ENCODE measurements around the gene KRTAP4-2. TPM values are rescaled to one million over a fixed set of nuclear protein-coding genes. Genes with fewer than 3 reads are reported as not detected.
"Not testable (repeated sequence)": the region's sequence is repeated elsewhere in the genome, so short reads cannot be mapped to it uniquely, and the experiment has no call there.

Gene KRTAP4-2
- total RNA-seq, 1 donor from 2014 or later: not detected

DNA sequence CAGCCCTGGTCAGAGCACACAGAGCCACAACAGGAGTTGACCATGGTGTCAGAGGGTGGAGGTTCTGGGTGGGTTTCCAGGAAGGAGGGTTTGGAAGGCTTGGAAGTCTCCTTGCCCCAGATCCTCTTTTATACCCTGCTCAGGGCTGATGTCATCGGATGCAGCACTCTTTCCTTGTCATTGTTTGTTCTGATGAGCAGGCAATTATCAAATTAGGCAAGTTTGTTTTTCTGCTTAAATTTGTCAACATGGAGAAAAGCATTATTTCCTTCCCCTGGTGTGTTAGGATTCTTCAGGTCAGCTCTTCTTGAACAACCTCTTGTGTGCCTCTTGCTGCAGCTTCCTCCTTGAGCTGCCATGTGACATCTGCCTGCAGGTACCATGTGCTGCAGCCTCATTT, 17.4 kb downstream of the KRTAP4-2 start, which contains the start of gene KRTAP4-4:
Gene KRTAP4-4 (minus strand): TSS at position 101 of the 400 bp plus-strand sequence. CDS start 57 bp downstream, at position 44.
- TF ChIP-seq, protein P1, sequence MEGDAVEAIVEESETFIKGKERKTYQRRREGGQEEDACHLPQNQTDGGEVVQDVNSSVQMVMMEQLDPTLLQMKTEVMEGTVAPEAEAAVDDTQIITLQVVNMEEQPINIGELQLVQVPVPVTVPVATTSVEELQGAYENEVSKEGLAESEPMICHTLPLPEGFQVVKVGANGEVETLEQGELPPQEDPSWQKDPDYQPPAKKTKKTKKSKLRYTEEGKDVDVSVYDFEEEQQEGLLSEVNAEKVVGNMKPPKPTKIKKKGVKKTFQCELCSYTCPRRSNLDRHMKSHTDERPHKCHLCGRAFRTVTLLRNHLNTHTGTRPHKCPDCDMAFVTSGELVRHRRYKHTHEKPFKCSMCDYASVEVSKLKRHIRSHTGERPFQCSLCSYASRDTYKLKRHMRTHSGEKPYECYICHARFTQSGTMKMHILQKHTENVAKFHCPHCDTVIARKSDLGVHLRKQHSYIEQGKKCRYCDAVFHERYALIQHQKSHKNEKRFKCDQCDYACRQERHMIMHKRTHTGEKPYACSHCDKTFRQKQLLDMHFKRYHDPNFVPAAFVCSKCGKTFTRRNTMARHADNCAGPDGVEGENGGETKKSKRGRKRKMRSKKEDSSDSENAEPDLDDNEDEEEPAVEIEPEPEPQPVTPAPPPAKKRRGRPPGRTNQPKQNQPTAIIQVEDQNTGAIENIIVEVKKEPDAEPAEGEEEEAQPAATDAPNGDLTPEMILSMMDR (IDR thresholded peaks at IDR 0.05; ENCODE audit: unreplicated experiment): no peak
- Mint-ChIP-seq H3K4me1 (ENCODE audit: unreplicated experiment) (no peaks in the 10 kb centered on the region), H3K27me3 (ENCODE audit: unreplicated experiment) (no peaks in the 10 kb centered on the region), H3K9me3 (ENCODE audit: unreplicated experiment) (no peaks in the 10 kb centered on the region), H3K36me3 (ENCODE audit: low read depth, unreplicated experiment) (no peaks in the 10 kb centered on the region), H3K27ac (ENCODE audit: unreplicated experiment) (no peak within 1 kb of the TSS), H3K4me3 (ENCODE audit: unreplicated experiment) (no peak within 1 kb of the TSS)
- DNase-seq (ENCODE audit: low spot score): no peak

DNA sequence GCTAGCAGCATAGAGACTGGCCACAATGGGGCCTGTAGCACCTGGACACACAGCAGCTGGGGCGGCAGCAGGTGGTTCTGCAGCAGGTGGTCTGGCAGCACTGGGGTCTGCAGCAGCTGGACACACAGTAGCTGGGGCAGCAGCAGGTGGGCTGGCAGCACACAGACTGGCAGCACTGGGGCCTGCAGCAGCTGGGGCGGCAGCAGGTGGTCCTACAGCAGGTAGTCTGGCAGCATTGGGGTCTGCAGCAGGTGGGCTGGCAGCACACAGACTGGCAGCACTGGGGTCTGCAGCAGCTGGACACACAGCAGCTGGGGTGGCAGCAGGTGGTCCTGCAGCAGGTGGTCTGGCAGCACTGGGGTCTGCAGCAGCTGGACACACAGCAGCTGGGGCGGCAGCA, 17.8 kb downstream of the KRTAP4-2 start:
- H3K36me3 Mint-ChIP-seq (ENCODE audit: low read depth, unreplicated experiment); H3K4me3 Mint-ChIP-seq (ENCODE audit: unreplicated experiment); H3K27me3 Mint-ChIP-seq (ENCODE audit: unreplicated experiment); H3K4me1 Mint-ChIP-seq (ENCODE audit: unreplicated experiment); DNase-seq (ENCODE audit: low spot score); H3K27ac Mint-ChIP-seq (ENCODE audit: unreplicated experiment); H3K9me3 Mint-ChIP-seq (ENCODE audit: unreplicated experiment): not testable (repeated sequence)

DNA sequence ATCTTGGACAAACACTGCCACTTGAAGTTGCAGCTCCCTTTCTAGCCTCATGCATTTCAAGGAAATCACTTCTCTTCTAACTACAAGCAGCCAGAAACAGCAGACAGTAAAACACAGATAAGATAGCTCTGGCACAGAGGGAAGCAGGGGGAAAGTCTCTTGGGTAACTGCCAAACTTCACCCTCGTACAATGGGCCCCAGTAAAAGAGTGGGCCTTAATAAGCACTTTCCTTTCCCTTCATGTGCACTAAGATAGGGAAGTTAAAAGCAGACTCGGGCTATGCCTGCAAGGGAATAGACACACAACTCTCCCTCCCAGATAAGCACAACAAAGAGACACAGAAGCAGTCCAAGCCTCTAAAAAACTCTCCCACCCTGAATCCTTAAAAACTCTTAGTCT, 24.2 kb downstream of the KRTAP4-2 start:
- Mint-ChIP-seq H3K9me3 (ENCODE audit: unreplicated experiment) (no peaks in the 10 kb centered on the region), H3K4me1 (ENCODE audit: unreplicated experiment) (no peaks in the 10 kb centered on the region), H3K27ac (ENCODE audit: unreplicated experiment) (no peak overlapping the region), H3K27me3 (ENCODE audit: unreplicated experiment) (no peaks in the 10 kb centered on the region), H3K4me3 (ENCODE audit: unreplicated experiment) (no peak overlapping the region), H3K36me3 (ENCODE audit: low read depth, unreplicated experiment) (no peaks in the 10 kb centered on the region)
- TF ChIP-seq, protein P1 (IDR thresholded peaks at IDR 0.05; ENCODE audit: unreplicated experiment): no peak
- no peak for DNase-seq (ENCODE audit: low spot score)

DNA sequence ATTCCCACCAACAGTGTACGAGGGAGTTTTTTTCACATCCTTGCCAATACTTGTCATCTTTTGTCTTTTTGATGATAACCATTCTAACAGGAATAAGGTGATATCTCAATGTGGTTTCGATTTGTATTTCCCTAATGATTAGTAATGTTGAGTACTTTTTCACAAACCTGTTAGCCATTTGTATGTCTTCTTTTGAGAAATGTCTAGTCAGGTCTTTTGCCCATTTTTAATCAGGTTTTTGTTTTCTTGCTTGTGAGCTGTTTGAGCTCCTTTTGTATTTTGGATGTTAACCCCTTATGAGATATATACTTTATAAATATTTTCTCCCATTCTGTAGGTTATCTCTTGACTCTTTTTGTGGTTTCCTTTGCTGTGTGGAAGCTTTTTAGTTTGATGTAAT, 26.5 kb downstream of the KRTAP4-2 start:
- Mint-ChIP-seq H3K9me3 (ENCODE audit: unreplicated experiment) (no peaks in the 10 kb centered on the region), H3K27ac (ENCODE audit: unreplicated experiment) (no peak overlapping the region), H3K36me3 (ENCODE audit: low read depth, unreplicated experiment) (no peaks in the 10 kb centered on the region), H3K4me1 (ENCODE audit: unreplicated experiment) (no peaks in the 10 kb centered on the region), H3K4me3 (ENCODE audit: unreplicated experiment) (no peak overlapping the region), H3K27me3 (ENCODE audit: unreplicated experiment) (no peaks in the 10 kb centered on the region)
- TF ChIP-seq, protein P1 (IDR thresholded peaks at IDR 0.05; ENCODE audit: unreplicated experiment): no peak
- no peak for DNase-seq (ENCODE audit: low spot score)

DNA sequence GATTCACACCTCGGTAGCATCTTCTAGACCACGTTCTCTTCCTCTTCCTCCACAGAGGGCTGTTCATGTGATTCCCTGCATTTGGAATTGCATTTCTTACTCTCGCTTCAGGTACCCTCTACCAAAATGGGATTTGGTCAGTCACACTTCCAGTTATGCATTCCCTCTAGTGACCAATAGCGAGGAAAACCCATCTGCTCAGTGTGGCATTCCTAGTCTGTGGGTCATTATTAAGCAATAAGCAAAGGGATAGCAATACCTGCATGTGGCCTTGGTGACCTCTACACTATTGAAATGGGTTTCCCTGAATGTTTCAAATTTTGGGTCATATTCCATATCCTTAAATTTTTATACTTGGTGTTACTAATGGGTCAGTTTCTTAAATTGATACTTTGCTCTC, 28.0 kb downstream of the KRTAP4-2 start:
- Mint-ChIP-seq H3K27me3 (ENCODE audit: unreplicated experiment) (peaks cover under 1% of the 10 kb centered on the region), H3K36me3 (ENCODE audit: low read depth, unreplicated experiment) (no peaks in the 10 kb centered on the region), H3K9me3 (ENCODE audit: unreplicated experiment) (no peaks in the 10 kb centered on the region), H3K27ac (ENCODE audit: unreplicated experiment) (no peak overlapping the region), H3K4me3 (ENCODE audit: unreplicated experiment) (no peak overlapping the region), H3K4me1 (ENCODE audit: unreplicated experiment) (peaks cover 7% of the 10 kb centered on the region)
- TF ChIP-seq, protein P1 (IDR thresholded peaks at IDR 0.05; ENCODE audit: unreplicated experiment): no peak
- no peak for DNase-seq (ENCODE audit: low spot score)

DNA sequence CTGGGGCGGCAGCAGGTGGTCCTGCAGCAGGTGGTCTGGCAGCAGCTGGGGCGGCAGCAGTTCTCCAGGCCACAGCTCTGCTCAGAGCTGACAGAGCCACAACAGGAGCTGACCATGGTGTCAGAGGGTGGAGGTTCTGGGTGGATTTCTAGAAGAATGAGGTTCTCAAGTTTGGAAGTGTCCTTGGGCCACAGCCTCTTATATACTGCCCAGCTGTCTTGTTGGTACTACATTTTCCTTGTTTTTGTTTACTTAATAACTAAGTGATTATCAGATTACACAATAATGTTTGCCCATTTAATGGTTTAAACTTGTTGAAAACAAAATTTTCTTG, 28.4 kb downstream of the KRTAP4-2 start, which contains the start of gene KRTAP4-5:
Gene KRTAP4-5 (minus strand): TSS at position 174 of the 334 bp plus-strand sequence. CDS start 58 bp downstream, at position 116.
- Mint-ChIP-seq H3K27me3 (ENCODE audit: unreplicated experiment) (peaks cover 1% of the 10 kb centered on the region), H3K27ac (ENCODE audit: unreplicated experiment) (no peak within 1 kb of the TSS), H3K4me1 (ENCODE audit: unreplicated experiment) (peaks cover 7% of the 10 kb centered on the region), H3K4me3 (ENCODE audit: unreplicated experiment) (no peak within 1 kb of the TSS), H3K36me3 (ENCODE audit: low read depth, unreplicated experiment) (no peaks in the 10 kb centered on the region), H3K9me3 (ENCODE audit: unreplicated experiment) (no peaks in the 10 kb centered on the region)
- no peak for DNase-seq (ENCODE audit: low spot score)
- TF ChIP-seq, protein P1 (IDR thresholded peaks at IDR 0.05; ENCODE audit: unreplicated experiment): no peak

DNA sequence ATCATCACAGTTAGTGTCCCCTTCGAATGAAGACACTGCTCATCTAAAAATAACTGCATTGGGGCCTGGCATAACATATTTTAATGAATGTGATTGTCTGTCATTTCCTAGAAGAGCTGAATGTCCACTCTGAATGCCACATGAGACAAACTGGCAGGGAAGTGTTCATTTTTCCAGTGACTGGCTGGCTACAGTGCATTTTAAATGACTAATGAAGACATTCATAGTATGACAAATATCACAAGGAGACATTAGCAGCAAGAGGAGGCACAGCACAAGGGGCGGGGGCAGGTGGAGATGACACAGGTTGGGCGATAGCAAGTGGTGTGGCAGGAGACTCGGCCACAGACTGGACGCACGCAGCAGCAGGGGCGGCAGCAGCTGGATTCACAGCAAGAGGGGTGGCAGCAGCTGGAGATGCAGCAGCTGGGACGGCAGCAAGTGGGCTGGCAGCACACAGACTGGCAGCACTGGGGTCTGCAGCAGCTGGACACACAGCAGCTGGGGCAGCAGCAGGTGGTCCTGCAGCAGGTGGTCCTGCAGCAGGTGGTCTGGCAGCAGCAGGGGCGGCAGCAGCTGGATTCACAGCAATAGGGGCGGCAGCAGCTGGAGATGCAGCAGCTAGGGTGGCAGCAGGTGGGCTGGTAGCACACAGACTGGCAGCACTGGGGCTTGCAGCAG, 28.9 kb downstream of the KRTAP4-2 start:
- H3K27ac Mint-ChIP-seq (ENCODE audit: unreplicated experiment); DNase-seq (ENCODE audit: low spot score); H3K36me3 Mint-ChIP-seq (ENCODE audit: low read depth, unreplicated experiment); H3K27me3 Mint-ChIP-seq (ENCODE audit: unreplicated experiment); H3K9me3 Mint-ChIP-seq (ENCODE audit: unreplicated experiment); H3K4me1 Mint-ChIP-seq (ENCODE audit: unreplicated experiment); H3K4me3 Mint-ChIP-seq (ENCODE audit: unreplicated experiment): not testable (repeated sequence)

Measured in endothelial cell (in vitro differentiated cells).